Nucleus accumbens (tissue), 56 donors: ENCODE measurements around the gene FAM83D.
"Not testable (repeated sequence)": the region's sequence is repeated elsewhere in the genome, so short reads cannot be mapped to it uniquely, and the experiment has no call there.

ENCODE experiments used
- DNase-seq, 56 donors: peaks; one replicate each; lab custom pipeline; 2025; lab: John Stamatoyannopoulos, UW

FAM83D gene

DNA sequence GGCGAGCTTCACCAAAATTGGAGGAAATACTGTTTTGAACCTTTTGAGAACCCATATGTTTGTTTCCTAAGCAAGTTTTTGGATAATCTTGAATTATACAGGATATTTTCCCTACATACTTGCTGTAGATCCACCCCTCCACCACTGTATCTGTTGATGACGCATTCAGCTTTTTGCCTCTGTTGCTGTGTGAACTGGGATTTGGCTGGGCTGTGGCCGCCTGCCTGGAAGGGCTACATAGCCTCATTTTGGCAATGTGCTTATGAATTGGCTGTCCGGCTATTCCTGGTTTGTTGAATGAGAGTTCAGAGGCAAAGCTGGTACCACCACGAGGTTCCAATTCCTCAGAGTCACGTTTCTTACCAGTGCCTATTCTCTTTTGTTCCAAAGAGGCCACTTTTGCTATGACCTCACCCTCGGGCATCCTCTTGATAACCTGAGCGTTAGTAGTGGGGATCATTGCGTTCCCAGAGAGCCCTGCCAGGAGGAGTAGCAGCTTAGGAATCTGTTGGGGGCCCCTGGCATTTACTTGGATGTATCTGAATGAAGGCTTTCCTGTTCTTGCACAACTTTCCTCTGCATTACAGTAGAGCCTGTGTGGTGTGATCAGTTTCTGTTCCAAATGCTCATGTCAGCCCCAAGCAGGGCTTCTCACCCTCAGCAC, 6.4 kb downstream of the FAM83D start:
- no peak for DNase-seq

DNA sequence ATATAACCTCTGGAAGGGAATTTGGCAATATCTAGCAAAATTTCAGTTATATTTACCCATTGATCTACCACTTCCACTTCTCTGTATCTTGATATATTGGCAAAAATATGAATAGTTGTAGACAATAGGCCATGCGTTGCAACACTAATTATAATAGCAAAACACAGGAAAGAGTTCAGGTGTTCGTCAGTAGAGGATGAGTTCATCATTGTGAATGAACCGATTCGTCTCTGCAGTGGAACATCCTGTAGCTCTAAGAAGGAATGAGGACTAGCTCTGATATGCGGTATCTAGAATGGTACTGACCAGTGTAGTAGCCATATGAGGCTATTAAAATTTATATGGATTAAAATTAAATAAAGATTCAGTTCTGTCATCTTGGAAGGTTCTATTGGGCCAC, 8.3 kb downstream of the FAM83D start:
- no peak for DNase-seq

DNA sequence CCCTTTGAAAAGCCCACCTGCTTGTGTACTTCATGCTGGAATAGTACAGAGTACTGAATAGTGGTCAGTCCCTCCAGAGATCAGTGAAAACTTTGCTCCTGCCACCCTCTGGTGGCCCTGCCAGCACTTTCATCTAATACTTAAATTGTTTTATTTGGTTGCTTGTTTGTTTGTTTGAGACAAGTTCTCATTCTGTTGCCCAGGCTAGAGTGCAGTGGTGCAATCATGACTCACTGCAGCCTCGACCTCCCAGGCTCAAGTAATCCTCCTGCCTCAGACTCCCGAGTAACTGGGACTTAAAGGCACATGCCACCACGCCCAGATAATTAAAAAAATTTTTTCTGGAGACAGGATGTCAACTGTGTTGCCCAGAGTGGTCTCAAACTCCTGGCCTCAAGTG, 9.1 kb downstream of the FAM83D start:
- DNase-seq = no peak

GRCh38 chr20:38935967-38936407, 9.8 kb downstream of the FAM83D start:
- DNase-seq = no peak

GRCh38 chr20:38937000-38937399, 10.8 kb downstream of the FAM83D start:
- DNase-seq = no peak

GRCh38 chr20:38937978-38938473, 11.8 kb downstream of the FAM83D start:
- no peak for DNase-seq

- no peak for DNase-seq
Measured at GRCh38 chr20:38939686-38940085, 13.5 kb downstream of the FAM83D start.

DNA sequence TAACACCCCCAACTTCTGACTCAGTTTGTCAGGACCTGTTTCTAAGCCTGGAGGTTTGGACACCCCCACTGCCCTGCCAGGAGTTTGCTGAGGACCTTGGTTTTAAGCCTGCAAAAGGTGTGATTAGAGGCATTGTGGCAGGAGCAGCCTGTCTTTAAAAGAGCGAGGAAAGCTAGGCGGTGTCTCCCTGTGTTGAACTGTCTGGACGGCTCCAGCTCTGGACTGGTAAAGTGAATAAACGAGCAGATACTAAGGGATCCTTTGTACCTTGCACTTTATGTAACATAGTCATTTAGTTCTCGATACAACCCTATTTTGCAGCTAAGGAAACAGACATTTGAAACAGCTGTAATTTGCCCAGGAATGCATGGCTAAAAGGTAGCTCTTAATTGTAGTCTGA, 14.4 kb downstream of the FAM83D start:
- DNase-seq = no peak

DNA sequence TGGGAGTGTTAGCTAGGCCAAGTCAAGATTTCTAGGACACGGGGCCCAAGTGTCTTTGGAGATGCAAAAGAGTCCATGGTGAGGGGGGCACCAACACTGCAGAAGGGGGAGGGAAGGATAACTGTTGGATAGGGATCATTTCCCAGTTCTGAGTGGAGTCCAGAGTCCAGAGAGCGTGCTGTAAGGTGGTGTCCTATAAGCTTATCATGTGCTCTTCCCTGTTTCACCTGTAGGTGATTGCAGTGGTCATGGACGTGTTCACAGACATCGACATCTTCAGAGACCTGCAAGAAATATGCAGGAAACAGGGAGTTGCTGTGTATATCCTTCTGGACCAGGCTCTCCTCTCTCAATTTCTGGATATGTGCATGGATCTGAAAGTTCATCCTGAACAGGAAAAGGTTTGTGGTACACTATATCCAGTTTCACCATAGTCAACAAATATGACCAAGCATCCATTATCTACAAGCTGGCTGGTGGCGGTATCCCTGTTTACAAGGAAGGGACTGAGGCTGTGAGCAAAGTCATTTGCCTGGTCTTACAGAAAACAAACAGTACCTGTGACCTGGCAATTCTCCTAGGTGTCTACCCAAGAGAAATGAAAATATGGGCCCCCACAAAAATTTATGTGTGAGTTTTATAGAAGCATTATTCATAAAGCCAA, 15.6 kb downstream of the FAM83D start:
- DNase-seq = no peak

- DNase-seq = no peak
Measured at GRCh38 chr20:38945012-38945411, 18.8 kb downstream of the FAM83D start.

DNA sequence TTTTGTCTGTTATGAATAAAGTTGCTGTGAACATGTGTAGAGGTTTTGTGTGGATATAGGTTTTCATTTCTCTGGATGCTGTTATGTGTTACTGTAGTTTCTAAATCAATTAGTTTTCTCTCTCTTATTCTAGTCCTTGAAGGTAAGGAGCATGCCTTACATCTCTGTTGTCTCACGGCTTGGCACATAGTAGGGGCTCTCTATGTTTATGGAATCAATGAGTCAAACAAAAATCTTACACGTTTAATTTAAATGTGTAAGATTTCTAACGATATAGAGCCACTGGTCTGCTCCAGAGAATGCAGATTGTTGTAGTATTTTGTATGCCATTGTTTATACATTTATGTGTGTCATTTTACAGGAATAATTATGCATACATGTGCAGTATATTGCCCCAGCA, 20.6 kb downstream of the FAM83D start:
- DNase-seq = no peak

GRCh38 chr20:38947931-38948362, 21.7 kb downstream of the FAM83D start:
- DNase-seq = no peak

DNA sequence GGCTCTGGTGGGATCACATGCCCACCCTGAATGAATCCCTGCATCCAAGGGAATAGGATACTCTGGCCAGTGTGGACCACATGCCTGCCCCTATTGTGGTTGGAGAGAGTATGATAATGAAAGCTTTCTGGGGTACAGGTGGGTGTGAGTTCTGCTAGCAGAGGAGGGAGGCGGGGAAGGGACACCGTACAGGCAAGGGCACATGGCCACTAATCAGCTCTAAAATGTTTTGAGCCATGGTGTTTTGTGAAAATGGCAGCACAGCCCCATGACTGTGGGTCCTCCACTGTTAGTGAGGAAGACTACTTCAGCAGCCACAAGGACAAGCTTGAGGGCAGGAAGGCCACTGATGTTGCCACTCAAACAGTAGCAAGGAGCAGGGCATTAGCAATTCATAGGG, 24.0 kb downstream of the FAM83D start:
- no peak for DNase-seq

- DNase-seq = no peak
Measured at GRCh38 chr20:38951611-38952010, 25.4 kb downstream of the FAM83D start.

DNA sequence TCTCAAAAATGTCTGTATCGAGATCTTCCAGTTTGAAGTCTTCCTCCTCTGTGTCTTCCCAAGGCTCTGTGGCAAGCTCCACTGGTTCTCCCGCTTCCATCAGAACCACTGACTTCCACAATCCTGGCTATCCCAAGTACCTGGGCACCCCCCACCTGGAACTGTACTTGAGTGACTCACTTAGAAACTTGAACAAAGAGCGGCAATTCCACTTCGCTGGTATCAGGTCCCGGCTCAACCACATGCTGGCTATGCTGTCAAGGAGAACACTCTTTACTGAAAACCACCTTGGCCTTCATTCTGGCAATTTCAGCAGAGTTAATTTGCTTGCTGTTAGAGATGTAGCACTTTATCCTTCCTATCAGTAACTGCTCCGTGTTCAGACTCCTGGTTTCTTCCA, 25.9 kb downstream of the FAM83D start:
- DNase-seq = no peak

DNA sequence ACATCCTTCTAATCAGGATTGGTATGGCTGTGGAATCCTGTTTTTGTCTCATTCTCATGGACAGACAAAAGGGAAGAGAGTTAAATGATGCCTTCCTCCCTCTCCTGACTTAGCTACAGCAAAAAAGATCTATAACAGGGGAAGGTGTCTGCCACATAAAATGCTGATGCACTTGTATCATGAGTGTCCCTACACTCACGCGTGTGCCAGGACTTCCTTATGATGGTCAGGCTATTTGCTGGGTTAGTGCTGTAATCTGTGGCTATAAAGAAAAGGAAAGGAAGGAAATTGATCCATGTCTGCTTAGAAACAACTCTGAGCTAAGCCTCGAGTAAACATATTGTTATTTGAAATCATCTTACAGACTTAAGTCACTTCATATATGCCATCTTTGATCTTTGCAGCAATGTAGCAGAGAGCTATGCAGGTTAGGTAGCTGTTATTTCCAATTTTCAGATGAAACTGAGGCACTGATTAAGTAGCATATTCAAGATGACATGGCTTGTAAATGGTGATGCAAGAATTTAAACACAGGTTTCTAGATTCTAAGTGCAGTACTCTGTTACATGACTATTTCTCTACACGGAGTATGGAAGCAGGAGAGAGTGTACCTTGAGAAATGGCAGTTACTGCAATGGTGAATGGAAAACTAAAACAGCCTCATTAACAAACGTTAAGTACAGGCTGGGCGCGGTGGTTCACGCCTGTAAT, 27.6 kb downstream of the FAM83D start:
- DNase-seq = no peak

GRCh38 chr20:38957235-38957876, 31.1 kb downstream of the FAM83D start:
- DNase-seq = no peak

DNA sequence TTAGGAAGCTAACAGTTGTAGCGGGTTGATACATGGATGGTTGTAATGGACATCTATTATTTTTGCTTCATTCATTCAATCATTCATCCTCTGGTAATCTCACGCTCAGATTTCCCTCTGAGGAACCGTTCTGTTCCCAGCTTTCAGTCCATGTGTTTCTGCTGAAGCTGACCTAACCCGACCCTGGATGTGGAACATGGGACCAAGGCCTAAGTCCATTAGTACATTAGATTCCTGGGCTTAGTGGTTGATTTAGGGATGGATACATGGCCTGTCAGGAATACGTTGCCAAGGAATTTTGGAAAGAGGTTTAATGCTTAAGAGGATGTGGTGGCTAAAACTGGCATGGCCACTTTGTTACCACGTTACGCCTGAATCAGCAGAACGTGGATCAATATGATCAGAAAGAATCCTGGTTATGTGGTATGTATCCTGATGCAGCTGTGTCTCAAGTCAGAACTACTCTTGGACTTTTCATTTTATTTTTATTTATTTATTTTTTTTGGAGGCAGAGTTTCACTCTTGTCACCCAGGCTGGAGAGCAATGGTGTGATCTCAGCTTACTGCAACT, 31.8 kb downstream of the FAM83D start:
- DNase-seq = no peak

DNA sequence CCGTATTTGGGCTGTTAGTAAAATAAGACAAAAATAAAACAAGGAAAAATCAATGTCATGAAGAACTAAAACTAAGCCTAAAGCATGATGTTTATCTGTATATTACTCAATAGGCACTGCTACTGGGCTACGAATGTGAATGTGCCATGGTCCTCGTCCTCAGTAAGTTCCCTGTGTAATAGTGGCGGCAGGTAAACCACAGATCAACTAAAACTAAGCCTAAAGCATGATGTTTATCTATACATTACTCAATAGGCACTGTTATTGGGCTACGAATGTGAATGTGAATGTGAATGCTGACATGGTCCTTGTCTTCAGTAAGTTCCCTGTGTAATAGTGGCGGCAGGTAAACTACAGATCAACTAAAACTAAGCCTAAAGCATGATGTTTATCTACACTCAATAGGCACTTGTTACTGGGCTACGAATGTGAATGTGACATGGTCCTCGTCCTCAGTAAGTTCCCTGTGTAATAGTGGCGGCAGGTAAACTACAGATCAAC, 34.0 kb downstream of the FAM83D start:
- DNase-seq = not testable (repeated sequence)

DNA sequence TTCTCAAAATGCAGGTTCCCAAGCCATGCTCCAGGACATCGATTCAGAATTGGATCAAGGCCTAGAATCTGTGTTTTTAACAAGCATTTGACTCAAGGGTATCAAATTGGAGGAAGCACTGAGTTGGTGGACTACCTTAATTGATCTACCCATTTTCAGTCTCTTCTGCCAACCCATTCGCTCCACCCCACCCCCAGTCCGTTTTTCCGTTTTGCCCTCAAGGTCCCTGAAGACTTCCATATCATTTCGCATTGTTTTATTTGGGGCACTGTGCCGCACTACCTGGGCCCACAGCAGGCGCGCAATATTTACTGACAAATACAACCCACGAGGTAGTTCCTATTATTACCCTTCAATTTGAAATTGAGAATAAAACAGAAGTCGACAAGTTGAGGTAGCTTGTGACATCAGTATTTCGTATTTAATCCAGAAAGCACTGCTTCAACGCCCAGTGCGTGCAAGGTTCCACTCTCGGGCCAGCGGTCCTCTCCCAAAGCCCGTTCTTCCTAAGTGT, 35.4 kb downstream of the FAM83D start:
- DNase-seq = peak in 2 of 56 donors; percentile 49 to 57
